CD4-positive, CD25-positive, alpha-beta regulatory T cell (primary cell): ENCODE measurements around the gene MYOF. TPM values are rescaled to one million over a fixed set of nuclear protein-coding genes. Genes with fewer than 3 reads are reported as not detected.

Source experiments
- ATAC-seq, 2 donors: fragments of 150-1000 bp; cut with Tn5 transposase; one replicate each; pipeline ENCODE4 v1.10.0; 2021; ENCODE audit warnings: low read depth in 2 of 2, moderate number of reproducible peaks in 2 of 2, moderate library complexity in 1 of 2
- DNase-seq, 3 donors: peaks; one replicate each; pipeline versions ENCODE4 v3.0.0 to v3.0.0-alpha.2; 2012 to 2022; ENCODE audit warnings: mixed read lengths in 1 of 3
- H3K27ac ChIP-seq: one replicate; pipeline ENCODE4 v1.7.0; 2013; ENCODE audit warnings: mild to moderate bottlenecking, low read length; ENCODE audit not compliant: insufficient read depth, poor library complexity, severe bottlenecking
- H3K27me3 ChIP-seq: one replicate; pipeline ENCODE4 v1.7.0; 2013; ENCODE audit warnings: low read length; ENCODE audit not compliant: control insufficient read depth, insufficient read depth
- H3K36me3 ChIP-seq: one replicate; pipeline ENCODE4 v1.7.0; 2013; ENCODE audit warnings: mild to moderate bottlenecking, low read length, moderate library complexity; ENCODE audit not compliant: control insufficient read depth, insufficient read depth
- H3K4me1 ChIP-seq: 2 replicates; pipeline ENCODE4 v1.7.0; 2013; ENCODE audit warnings: mild to moderate bottlenecking, low read length; ENCODE audit not compliant: insufficient read depth, control insufficient read depth, poor library complexity, severe bottlenecking
- H3K4me3 ChIP-seq: one replicate; pipeline ENCODE4 v1.7.0; 2013; ENCODE audit warnings: low read depth, mild to moderate bottlenecking, low read length, moderate library complexity
- H3K9me3 ChIP-seq, 2 experiments: 1 replicate in 1 of 2; 2 replicates in 1 of 2; pipeline ENCODE4 v1.7.0; 2013; ENCODE audit warnings: low read length in 2 of 2, mild to moderate bottlenecking in 1 of 2, moderate library complexity in 1 of 2; ENCODE audit not compliant: control insufficient read depth in 2 of 2
- H3K27ac Mint-ChIP-seq, 3 donors: one replicate each; pipeline ENCODE4 v1.8.0; 2020 to 2022; ENCODE audit warnings: mild to moderate bottlenecking in 3 of 3, mixed read lengths in 3 of 3, moderate library complexity in 2 of 3
- H3K27me3 Mint-ChIP-seq: one replicate; pipeline ENCODE4 v1.8.0; 2022; ENCODE audit warnings: mild to moderate bottlenecking, mixed read lengths
- H3K36me3 Mint-ChIP-seq: one replicate; pipeline ENCODE4 v1.8.0; 2020; ENCODE audit warnings: mixed read lengths
- H3K4me1 Mint-ChIP-seq, 4 donors: one replicate each; pipeline ENCODE4 v1.8.0; 2020 to 2022; ENCODE audit warnings: mixed read lengths in 4 of 4, mild to moderate bottlenecking in 1 of 4
- H3K4me3 Mint-ChIP-seq, 4 donors: one replicate each; pipeline ENCODE4 v1.8.0; 2020 to 2022; ENCODE audit warnings: mild to moderate bottlenecking in 4 of 4, mixed read lengths in 4 of 4, moderate library complexity in 3 of 4
- H3K9me3 Mint-ChIP-seq, 7 donors: one replicate each; pipeline ENCODE4 v1.8.0; 2020 to 2022; ENCODE audit warnings: mixed read lengths in 7 of 7, mild to moderate bottlenecking in 3 of 7, moderate library complexity in 2 of 7
- polyA plus RNA-seq, 4 donors: library from polyadenylated mRNA; unstranded; fragments of 300-500 nt; fragmentation: Illumina TruSeq; gene quantifications; one replicate each; pipeline ENCODE4 v1.2.3, GENCODE V29; 2021
- total RNA-seq: library from RNA; stranded (reverse); gene quantifications from one replicate; pipeline ENCODE4 v1.2.3, GENCODE V29; 2022

MYOF gene, protein sequence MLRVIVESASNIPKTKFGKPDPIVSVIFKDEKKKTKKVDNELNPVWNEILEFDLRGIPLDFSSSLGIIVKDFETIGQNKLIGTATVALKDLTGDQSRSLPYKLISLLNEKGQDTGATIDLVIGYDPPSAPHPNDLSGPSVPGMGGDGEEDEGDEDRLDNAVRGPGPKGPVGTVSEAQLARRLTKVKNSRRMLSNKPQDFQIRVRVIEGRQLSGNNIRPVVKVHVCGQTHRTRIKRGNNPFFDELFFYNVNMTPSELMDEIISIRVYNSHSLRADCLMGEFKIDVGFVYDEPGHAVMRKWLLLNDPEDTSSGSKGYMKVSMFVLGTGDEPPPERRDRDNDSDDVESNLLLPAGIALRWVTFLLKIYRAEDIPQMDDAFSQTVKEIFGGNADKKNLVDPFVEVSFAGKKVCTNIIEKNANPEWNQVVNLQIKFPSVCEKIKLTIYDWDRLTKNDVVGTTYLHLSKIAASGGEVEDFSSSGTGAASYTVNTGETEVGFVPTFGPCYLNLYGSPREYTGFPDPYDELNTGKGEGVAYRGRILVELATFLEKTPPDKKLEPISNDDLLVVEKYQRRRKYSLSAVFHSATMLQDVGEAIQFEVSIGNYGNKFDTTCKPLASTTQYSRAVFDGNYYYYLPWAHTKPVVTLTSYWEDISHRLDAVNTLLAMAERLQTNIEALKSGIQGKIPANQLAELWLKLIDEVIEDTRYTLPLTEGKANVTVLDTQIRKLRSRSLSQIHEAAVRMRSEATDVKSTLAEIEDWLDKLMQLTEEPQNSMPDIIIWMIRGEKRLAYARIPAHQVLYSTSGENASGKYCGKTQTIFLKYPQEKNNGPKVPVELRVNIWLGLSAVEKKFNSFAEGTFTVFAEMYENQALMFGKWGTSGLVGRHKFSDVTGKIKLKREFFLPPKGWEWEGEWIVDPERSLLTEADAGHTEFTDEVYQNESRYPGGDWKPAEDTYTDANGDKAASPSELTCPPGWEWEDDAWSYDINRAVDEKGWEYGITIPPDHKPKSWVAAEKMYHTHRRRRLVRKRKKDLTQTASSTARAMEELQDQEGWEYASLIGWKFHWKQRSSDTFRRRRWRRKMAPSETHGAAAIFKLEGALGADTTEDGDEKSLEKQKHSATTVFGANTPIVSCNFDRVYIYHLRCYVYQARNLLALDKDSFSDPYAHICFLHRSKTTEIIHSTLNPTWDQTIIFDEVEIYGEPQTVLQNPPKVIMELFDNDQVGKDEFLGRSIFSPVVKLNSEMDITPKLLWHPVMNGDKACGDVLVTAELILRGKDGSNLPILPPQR (N-terminal part only)
- 1.0 TPM for total RNA-seq
- under 1 TPM; 0.23 to 0.56 (median 0.39) TPM for polyA plus RNA-seq

DNA sequence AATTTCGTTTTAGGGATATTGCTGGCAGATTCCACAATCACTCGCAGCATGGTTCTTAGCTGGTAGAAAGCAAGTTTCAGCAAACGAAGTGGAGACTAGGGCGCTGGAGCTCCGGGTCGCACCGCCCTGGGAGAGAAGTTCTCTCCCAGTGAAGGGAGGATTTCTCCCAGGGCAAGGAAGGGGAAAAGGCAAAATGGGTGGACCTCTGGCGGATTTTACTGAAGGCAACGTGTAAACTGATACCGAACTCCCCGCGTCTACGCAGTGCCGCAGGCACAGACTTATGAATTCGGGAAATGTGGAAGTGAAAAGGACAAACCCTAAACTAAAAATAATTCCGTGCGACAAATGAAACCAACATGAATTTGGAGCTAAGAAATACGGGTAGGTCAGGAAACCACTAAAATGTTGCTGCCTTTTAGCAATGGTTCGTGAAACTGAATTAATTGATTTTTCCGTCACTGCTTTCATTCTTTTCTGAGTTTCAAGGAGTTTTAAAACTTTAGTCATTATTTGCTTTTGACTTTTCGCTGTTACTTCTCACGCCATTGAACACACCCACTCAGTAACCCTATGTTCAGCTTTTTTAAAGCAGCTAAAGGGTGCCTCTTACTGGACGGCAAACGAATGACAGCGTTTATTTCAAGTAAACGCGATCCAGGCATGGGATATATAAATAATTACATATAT is at the start of gene MYOF:
Gene MYOF, minus strand, starts transcription at position 190 of the 690 bp plus-strand sequence. Its CDS starts 140 bp downstream, at position 50.
- peak within 1 kb of the TSS; percentile 66 to 95 (median 86) for H3K4me3 Mint-ChIP-seq

DNA sequence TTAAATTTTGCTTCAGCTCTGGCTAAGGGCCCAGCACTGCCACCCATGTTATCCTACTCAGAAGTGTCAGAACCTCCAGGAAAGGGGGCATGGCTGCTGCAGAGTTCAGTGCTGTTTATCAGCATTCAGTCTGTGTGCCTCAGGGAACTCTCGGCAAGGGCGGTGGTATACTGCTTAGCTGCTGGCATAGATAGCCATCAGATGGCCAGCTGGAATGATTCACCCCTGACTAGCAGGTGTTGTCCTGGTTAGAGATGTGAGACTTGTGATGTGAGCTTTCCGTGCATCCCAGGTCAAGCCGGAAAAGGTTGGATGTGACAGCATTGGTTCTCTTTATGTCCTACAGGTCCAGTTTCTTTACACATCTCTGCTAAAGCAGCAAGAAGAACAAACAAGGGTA is 36.4 kb upstream of the MYOF start:
- H3K36me3 Mint-ChIP-seq = peaks cover 5% of the 10 kb centered on the region
- Histone ChIP-seq H3K27ac (no peak overlapping the region), H3K36me3 (no peaks in the 10 kb centered on the region)

More for the DNA sequence above, at the start of gene MYOF:
- peak; percentile 87 to 88 for ATAC-seq
- no peaks in the 10 kb centered on the region for H3K36me3 Mint-ChIP-seq
- H3K27ac Mint-ChIP-seq = peak within 1 kb of the TSS in 1 of 3 donors; percentile 41
- no peaks in the 10 kb centered on the region for H3K9me3 Mint-ChIP-seq
- Histone ChIP-seq H3K4me1 (peaks cover 7% of the 10 kb centered on the region), H3K4me3 (peak within 1 kb of the TSS; percentile 99), H3K9me3 (no peaks in the 10 kb centered on the region), H3K27ac (no peak within 1 kb of the TSS), H3K36me3 (no peaks in the 10 kb centered on the region), H3K27me3 (peaks cover 12% of the 10 kb centered on the region)
- peak; percentile 28 to 83 (median 73) for DNase-seq
- H3K4me1 Mint-ChIP-seq = peaks cover 7 to 20% (median 10%) of the 10 kb centered on the region in 4 donors
- H3K27me3 Mint-ChIP-seq = peaks cover 29% of the 10 kb centered on the region

DNA sequence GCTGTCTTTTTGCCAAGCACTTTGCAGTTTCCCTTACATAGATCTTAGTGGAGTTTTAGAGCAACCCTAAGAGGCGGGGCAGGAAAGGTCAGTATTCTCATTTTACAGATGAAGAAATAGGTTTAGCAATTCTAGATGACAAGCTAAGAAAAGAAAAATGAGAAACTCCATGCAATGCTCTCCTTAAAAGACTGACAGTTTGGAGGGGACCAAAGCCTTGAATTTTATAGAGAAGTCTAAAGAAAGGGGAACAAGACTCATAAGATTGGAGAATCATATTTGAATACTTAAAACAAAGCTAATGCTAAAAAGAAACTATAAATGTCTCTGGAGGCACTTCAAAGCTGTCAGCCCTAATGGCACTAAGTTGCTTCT is 33.9 kb upstream of the MYOF start:
- no peaks in the 10 kb centered on the region for H3K27me3 ChIP-seq
- peaks cover under 1% of the 10 kb centered on the region for H3K4me1 ChIP-seq
- peaks cover 5% of the 10 kb centered on the region for H3K36me3 Mint-ChIP-seq
- no peaks in the 10 kb centered on the region for H3K27me3 Mint-ChIP-seq
- H3K9me3 ChIP-seq = no peaks in the 10 kb centered on the region
- H3K27ac ChIP-seq = no peak overlapping the region
- peaks cover 0 to 5% (median 0%) of the 10 kb centered on the region in 7 donors for H3K9me3 Mint-ChIP-seq
- no peak overlapping the region for H3K4me3 ChIP-seq
- no peak overlapping the region for H3K27ac Mint-ChIP-seq
- no peak for DNase-seq
- no peak overlapping the region for H3K4me3 Mint-ChIP-seq
- no peaks in the 10 kb centered on the region for H3K36me3 ChIP-seq
- ATAC-seq = no peak
- peaks cover 0 to 11% (median 5%) of the 10 kb centered on the region in 4 donors for H3K4me1 Mint-ChIP-seq

More for the DNA sequence above, 36.4 kb upstream of the MYOF start:
- H3K27me3 ChIP-seq = no peaks in the 10 kb centered on the region
- H3K27me3 Mint-ChIP-seq = no peaks in the 10 kb centered on the region
- H3K9me3 Mint-ChIP-seq = peaks cover 0 to 5% (median 0%) of the 10 kb centered on the region in 7 donors
- no peaks in the 10 kb centered on the region for H3K4me1 ChIP-seq
- ATAC-seq = no peak
- no peaks in the 10 kb centered on the region for H3K9me3 ChIP-seq
- H3K4me1 Mint-ChIP-seq = peaks cover 0 to 7% (median 2%) of the 10 kb centered on the region in 4 donors
- no peak overlapping the region for H3K4me3 Mint-ChIP-seq
- no peak for DNase-seq
- H3K27ac Mint-ChIP-seq = no peak overlapping the region
- no peak overlapping the region for H3K4me3 ChIP-seq

DNA sequence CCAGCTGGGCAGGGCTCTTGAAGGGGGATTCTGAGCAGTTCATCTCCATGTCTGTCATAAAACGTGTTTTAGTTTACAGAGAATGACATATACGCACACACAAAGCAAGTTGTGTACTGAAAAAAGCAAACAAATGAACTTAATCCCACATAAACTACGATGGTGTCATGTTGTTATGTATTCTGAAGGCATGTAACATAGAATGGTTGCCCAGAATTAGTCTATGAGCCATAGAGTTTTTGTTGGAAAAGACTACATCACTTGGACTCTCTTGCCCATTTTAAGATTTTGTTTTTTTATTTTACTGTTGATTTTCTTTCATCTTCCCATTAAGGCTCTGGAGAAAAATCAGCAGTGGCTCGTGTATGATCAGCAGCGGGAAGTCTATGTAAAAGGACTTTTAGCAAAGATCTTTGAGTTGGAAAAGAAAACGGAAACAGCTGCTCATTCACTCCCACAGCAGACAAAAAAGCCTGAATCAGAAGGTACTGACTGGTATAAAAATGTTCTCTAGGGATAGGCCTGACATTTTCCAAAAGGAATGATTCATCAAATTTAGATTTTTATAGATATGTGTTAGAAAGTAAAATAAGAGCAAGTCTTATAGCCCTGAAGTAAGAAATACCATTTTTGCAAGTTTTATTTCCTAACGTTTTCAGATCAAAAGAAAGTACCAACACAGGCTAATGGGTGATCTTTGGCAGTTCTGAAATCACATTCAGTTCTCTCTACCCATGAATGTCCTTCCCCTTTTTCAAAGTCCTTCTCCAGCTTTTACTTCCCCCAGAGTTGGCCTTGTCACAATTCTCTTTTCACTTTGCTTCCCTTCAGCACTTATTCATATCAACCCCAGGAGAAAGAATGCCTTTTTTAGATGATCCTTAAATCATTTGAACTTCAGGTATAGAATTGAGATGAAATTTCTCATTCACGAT is 33.2 kb upstream of the MYOF start:
- peaks cover 0 to 16% (median 9%) of the 10 kb centered on the region in 4 donors for H3K4me1 Mint-ChIP-seq
- H3K27ac ChIP-seq = no peak overlapping the region
- ATAC-seq (no peak), DNase-seq (no peak)
- H3K36me3 Mint-ChIP-seq = peaks cover 5% of the 10 kb centered on the region
- no peaks in the 10 kb centered on the region for H3K27me3 ChIP-seq
- H3K27ac Mint-ChIP-seq = no peak overlapping the region
- no peaks in the 10 kb centered on the region for H3K27me3 Mint-ChIP-seq
- peaks cover 7% of the 10 kb centered on the region for H3K4me1 ChIP-seq
- H3K9me3 ChIP-seq = no peaks in the 10 kb centered on the region
- H3K4me3 Mint-ChIP-seq = no peak overlapping the region
- H3K4me3 ChIP-seq = no peak overlapping the region
- no peaks in the 10 kb centered on the region for H3K36me3 ChIP-seq
- peaks cover 0 to 5% (median 0%) of the 10 kb centered on the region in 7 donors for H3K9me3 Mint-ChIP-seq

DNA sequence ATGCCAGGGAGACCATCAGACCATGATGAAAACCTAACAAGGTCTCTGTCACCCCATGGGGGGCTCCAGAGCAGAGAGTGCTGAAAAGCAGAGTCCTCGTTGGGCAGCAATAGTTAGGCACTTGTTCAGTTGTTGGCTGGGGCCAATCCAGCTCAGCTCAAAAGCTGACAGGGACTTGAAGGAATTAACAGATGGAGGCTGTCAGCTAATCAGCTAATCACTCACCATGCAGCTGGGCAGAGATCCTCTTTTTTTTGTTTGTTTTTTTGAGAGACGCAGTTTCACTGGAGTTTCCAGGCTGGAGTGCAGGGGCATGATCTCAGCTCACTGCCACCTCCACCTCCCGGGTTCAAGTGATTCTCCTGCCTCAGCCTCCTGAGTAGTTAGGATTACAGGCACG is 32.4 kb upstream of the MYOF start:
- Mint-ChIP-seq H3K4me3 (no peak overlapping the region), H3K36me3 (peaks cover under 1% of the 10 kb centered on the region), H3K27me3 (no peaks in the 10 kb centered on the region), H3K4me1 (peaks cover 0 to 25% (median 13%) of the 10 kb centered on the region in 4 donors), H3K9me3 (peaks cover 0 to 1% (median 0%) of the 10 kb centered on the region in 7 donors), H3K27ac (no peak overlapping the region)
- no peaks in the 10 kb centered on the region for H3K36me3 ChIP-seq
- no peaks in the 10 kb centered on the region for H3K9me3 ChIP-seq
- ATAC-seq (no peak), DNase-seq (no peak)
- no peaks in the 10 kb centered on the region for H3K27me3 ChIP-seq
- H3K27ac ChIP-seq = no peak overlapping the region
- H3K4me1 ChIP-seq = peaks cover 14% of the 10 kb centered on the region
- no peak overlapping the region for H3K4me3 ChIP-seq

DNA sequence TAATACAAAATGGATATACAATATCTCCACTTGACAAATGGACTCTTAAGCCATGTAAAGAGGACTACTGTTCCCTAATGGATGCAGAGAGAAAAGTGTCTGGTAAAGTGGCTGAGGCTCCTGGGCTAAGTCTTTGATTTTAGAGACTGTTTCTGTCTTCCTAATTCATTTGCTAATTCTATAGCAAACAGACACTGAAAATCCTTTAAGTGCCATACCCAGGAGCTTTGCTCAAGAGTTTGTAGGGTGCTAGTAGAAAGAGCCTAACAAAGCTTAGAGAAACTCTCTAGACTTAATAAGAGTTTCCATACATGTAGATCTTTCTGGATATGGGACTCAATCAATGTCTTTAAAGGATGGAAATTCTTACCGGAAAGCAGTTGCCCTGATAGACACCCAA is 31.0 kb upstream of the MYOF start:
- ATAC-seq (no peak), DNase-seq (no peak)
- peaks cover 19% of the 10 kb centered on the region for H3K4me1 ChIP-seq
- no peaks in the 10 kb centered on the region for H3K27me3 ChIP-seq
- Mint-ChIP-seq H3K9me3 (peaks cover 0 to 1% (median 0%) of the 10 kb centered on the region in 7 donors), H3K4me1 (peaks cover 0 to 38% (median 21%) of the 10 kb centered on the region in 4 donors), H3K36me3 (no peaks in the 10 kb centered on the region), H3K27me3 (no peaks in the 10 kb centered on the region), H3K27ac (no peak overlapping the region), H3K4me3 (no peak overlapping the region)
- H3K36me3 ChIP-seq = no peaks in the 10 kb centered on the region
- no peak overlapping the region for H3K27ac ChIP-seq
- no peaks in the 10 kb centered on the region for H3K9me3 ChIP-seq
- no peak overlapping the region for H3K4me3 ChIP-seq
